ENCODE results near the gene CXXC4. TPM values are rescaled to one million over a fixed set of nuclear protein-coding genes. Genes with fewer than 3 reads are reported as not detected.

Gene CXXC4
- total RNA-seq, 1 experiment from 2014 or later = 0.59 TPM

DNA sequence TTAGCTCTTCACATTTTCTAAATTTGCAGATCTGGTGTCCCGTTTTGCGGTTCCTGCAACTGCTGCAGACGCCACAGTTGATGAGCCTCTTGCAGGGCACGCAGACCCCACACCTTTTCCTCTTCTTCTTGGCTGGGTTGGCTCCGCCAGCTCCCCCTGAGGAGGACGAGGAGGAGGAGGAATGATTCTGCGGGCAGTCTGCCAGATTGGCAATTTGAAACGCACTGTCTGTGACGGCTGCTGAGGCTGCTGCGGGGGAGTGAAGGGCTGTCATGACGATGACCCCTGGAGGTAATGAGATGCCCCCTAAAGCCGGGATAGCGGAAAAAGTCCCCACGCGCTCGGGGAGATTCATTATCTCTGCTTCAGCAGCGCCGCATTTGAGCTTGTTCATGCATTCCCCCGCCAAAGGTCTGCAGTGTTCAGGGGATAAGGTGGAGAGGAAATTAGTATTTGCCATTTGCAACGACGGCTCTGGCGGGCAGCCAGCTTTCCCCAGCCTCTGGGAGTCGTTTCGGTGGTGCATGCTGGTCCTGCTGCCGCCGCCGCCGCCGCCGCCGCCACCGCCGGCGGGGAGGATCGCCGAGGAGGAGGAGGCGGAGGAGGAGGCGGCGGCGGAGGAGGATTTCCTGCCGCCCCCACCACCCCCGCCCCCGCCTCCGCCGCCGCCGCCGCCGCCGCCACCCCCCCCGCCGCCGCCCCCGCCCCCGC is 3.8 kb downstream of the CXXC4 start:
- no peak for DNase-seq (ENCODE audit: low read depth, low spot score)
- peak; percentile 67 for ATAC-seq
- no TSS peak for BruUV-seq (replicated peaks)
- Histone ChIP-seq H3K4me3 (ENCODE audit: low read depth in 2 of 2, low read length in 2 of 2) (peak overlapping the region; percentile 46 to 72), H3K4me1 (ENCODE audit: control insufficient read depth, insufficient read depth, low read length) (peaks cover 3% of the 10 kb centered on the region; the same call in 1 of the 2 replicates), H3K9me3 (ENCODE audit: control insufficient read depth, insufficient read depth, low read depth, low read length) (no peaks in the 10 kb centered on the region), H3K36me3 (ENCODE audit: control insufficient read depth, insufficient read depth, low read length) (no peaks in the 10 kb centered on the region), H3K27ac (ENCODE audit: low read length) (peak overlapping the region; percentile 34; the same call in 1 of the 2 replicates), H3K27me3 (ENCODE audit: control insufficient read depth, insufficient read depth, low read length) (no peaks in the 10 kb centered on the region)
- intact Hi-C loops (cut with micrococcal nuclease; ENCODE audit: unreplicated experiment) = loop anchor here (5.0 kb wide), 1 partner anchor 371 kb away; no protein-coding TSS in a partner anchor
- ChIA-PET CTCF (no interaction called here), POLR2A (no interaction called here)
- TF ChIP-seq, protein P1, sequence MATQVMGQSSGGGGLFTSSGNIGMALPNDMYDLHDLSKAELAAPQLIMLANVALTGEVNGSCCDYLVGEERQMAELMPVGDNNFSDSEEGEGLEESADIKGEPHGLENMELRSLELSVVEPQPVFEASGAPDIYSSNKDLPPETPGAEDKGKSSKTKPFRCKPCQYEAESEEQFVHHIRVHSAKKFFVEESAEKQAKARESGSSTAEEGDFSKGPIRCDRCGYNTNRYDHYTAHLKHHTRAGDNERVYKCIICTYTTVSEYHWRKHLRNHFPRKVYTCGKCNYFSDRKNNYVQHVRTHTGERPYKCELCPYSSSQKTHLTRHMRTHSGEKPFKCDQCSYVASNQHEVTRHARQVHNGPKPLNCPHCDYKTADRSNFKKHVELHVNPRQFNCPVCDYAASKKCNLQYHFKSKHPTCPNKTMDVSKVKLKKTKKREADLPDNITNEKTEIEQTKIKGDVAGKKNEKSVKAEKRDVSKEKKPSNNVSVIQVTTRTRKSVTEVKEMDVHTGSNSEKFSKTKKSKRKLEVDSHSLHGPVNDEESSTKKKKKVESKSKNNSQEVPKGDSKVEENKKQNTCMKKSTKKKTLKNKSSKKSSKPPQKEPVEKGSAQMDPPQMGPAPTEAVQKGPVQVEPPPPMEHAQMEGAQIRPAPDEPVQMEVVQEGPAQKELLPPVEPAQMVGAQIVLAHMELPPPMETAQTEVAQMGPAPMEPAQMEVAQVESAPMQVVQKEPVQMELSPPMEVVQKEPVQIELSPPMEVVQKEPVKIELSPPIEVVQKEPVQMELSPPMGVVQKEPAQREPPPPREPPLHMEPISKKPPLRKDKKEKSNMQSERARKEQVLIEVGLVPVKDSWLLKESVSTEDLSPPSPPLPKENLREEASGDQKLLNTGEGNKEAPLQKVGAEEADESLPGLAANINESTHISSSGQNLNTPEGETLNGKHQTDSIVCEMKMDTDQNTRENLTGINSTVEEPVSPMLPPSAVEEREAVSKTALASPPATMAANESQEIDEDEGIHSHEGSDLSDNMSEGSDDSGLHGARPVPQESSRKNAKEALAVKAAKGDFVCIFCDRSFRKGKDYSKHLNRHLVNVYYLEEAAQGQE (IDR thresholded peaks at IDR 0.05; ENCODE audit: insufficient read depth in 1 of 2, low read depth in 2 of 2, low read length in 1 of 2) = no peak
- in situ Hi-C loops (cut with HindIII; ENCODE audit: low pct_unique_long_range_greater_than_20kb, low sequenced_read_pairs) = no loop called here

DNA sequence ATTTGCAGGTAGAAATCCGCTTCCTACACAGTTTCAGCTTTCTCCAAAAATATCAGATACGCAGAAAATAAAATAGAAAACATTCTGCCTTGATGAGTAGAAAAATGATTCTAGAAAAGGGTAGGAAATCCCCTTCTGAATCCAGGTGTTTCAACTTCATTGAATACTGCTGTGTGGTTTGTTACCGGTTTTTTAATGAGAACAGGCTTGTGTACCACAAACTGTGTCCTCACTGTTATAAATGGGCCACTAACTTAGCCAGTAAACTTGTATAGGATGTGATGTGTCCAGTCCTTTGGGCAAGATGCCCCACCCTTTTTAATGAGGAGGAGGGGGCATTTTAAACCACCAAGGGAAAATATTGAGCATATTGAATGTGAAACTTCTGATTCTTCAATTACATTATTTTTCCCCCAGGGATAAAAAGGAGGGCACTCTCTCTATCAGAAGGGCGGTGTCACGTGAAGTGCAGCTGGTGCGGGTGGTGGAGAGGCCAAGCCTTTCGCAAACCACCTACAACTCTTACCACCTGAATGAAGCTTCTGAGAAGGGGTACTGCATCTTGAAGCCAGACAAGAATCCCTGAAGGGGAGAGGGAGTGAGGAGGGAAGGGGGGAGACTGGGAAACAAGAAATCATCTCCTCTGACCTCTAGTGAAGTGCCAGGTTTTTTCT is 4.5 kb downstream of the CXXC4 start:
- ChIA-PET POLR2A (no interaction called here), CTCF (no interaction called here)
- H3K36me3 ChIP-seq (ENCODE audit: control insufficient read depth, insufficient read depth, low read length) = no peaks in the 10 kb centered on the region
- TF ChIP-seq POLR2AphosphoS5 (IDR thresholded peaks at IDR 0.05; ENCODE audit: low read depth, low read length) (no peak), TCF7L2 (IDR thresholded peaks at IDR 0.05; ENCODE audit: low read depth, low read length) (no peak), SIN3A (IDR thresholded peaks at IDR 0.05; ENCODE audit: borderline replicate concordance, insufficient read depth, low read depth, low read length) (no peak)
- TF ChIP-seq, protein P2, sequence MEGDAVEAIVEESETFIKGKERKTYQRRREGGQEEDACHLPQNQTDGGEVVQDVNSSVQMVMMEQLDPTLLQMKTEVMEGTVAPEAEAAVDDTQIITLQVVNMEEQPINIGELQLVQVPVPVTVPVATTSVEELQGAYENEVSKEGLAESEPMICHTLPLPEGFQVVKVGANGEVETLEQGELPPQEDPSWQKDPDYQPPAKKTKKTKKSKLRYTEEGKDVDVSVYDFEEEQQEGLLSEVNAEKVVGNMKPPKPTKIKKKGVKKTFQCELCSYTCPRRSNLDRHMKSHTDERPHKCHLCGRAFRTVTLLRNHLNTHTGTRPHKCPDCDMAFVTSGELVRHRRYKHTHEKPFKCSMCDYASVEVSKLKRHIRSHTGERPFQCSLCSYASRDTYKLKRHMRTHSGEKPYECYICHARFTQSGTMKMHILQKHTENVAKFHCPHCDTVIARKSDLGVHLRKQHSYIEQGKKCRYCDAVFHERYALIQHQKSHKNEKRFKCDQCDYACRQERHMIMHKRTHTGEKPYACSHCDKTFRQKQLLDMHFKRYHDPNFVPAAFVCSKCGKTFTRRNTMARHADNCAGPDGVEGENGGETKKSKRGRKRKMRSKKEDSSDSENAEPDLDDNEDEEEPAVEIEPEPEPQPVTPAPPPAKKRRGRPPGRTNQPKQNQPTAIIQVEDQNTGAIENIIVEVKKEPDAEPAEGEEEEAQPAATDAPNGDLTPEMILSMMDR (IDR thresholded peaks at IDR 0.05) = no peak
- TF ChIP-seq, protein P1 (IDR thresholded peaks at IDR 0.05; ENCODE audit: insufficient read depth in 1 of 2, low read depth in 2 of 2, low read length in 1 of 2) = no peak
- no TSS peak for BruUV-seq (replicated peaks)
- intact Hi-C loops (cut with micrococcal nuclease; ENCODE audit: unreplicated experiment) (loop anchor here (5.0 kb wide), 1 partner anchor 372 kb away; no protein-coding TSS in a partner anchor), in situ Hi-C loops (cut with HindIII; ENCODE audit: low pct_unique_long_range_greater_than_20kb, low sequenced_read_pairs) (no loop called here)
- H3K9me3 ChIP-seq (ENCODE audit: control insufficient read depth, insufficient read depth, low read depth, low read length) = no peaks in the 10 kb centered on the region
- ATAC-seq (no peak), DNase-seq (ENCODE audit: low read depth, low spot score) (no peak)
- H3K27me3 ChIP-seq (ENCODE audit: control insufficient read depth, insufficient read depth, low read length) = no peaks in the 10 kb centered on the region
- peak overlapping the region; percentile 46 to 72 for H3K4me3 ChIP-seq (ENCODE audit: low read depth in 2 of 2, low read length in 2 of 2)
- peak overlapping the region; percentile 34; the same call in 1 of the 2 replicates for H3K27ac ChIP-seq (ENCODE audit: low read length)
- peaks cover 3% of the 10 kb centered on the region; the same call in 1 of the 2 replicates for H3K4me1 ChIP-seq (ENCODE audit: control insufficient read depth, insufficient read depth, low read length)
